Sigmoid colon (tissue), 4 donors: Measurements from ENCODE around the gene ZMIZ1.

Experiments
- CTCF ChIP-seq, 4 experiments: fragments of 450-650 bp in 3 of 4; fragments of 200-600 bp in 1 of 4; IDR thresholded peaks; one replicate each; pipeline ENCODE4 v1.5.1; 2016 to 2019; ENCODE audit warnings: antibody characterized with exemption in 4 of 4, mild to moderate bottlenecking in 3 of 4, moderate library complexity in 2 of 4
- EP300 ChIP-seq, 4 donors: sonication (generic); formaldehyde crosslinking; IDR thresholded peaks; one replicate each; pipeline ENCODE4 v1.6.1; 2017; ENCODE audit warnings: antibody characterized with exemption in 4 of 4
- POLR2A ChIP-seq, 2 donors: fragments of 450-650 bp; IDR thresholded peaks; one replicate each; pipeline ENCODE4 v1.6.1; 2016; ENCODE audit warnings: antibody characterized with exemption in 2 of 2, mild to moderate bottlenecking in 2 of 2, moderate library complexity in 2 of 2
- POLR2AphosphoS5 ChIP-seq, 4 donors: sonication (generic); formaldehyde crosslinking; IDR thresholded peaks; one replicate each; pipeline ENCODE4 v1.6.1; 2017; ENCODE audit warnings: antibody characterized with exemption in 4 of 4

GRCh38 chr10:79127151-79127961, 58.6 kb downstream of the ZMIZ1 start:
- TF ChIP-seq CTCF (IDR thresholded peaks at IDR 0.05) (no peak), POLR2A (IDR thresholded peaks at IDR 0.05) (no peak), POLR2AphosphoS5 (IDR thresholded peaks at IDR 0.05) (no peak), EP300 (IDR thresholded peaks at IDR 0.05) (no peak)
